NCI-H2107 treated with DMSO at 0.1 percent for 48 hours (cell line): ENCODE results near the gene GTPBP10.
"Not testable (repeated sequence)": the region's sequence is repeated elsewhere in the genome, so short reads cannot be mapped to it uniquely, and the experiment has no call there.

Source experiments
- DNase-seq: peaks from one replicate; lab custom pipeline; 2025; ENCODE audit not compliant: unreplicated experiment; lab: John Stamatoyannopoulos, UW

The GTPBP10 gene

DNA sequence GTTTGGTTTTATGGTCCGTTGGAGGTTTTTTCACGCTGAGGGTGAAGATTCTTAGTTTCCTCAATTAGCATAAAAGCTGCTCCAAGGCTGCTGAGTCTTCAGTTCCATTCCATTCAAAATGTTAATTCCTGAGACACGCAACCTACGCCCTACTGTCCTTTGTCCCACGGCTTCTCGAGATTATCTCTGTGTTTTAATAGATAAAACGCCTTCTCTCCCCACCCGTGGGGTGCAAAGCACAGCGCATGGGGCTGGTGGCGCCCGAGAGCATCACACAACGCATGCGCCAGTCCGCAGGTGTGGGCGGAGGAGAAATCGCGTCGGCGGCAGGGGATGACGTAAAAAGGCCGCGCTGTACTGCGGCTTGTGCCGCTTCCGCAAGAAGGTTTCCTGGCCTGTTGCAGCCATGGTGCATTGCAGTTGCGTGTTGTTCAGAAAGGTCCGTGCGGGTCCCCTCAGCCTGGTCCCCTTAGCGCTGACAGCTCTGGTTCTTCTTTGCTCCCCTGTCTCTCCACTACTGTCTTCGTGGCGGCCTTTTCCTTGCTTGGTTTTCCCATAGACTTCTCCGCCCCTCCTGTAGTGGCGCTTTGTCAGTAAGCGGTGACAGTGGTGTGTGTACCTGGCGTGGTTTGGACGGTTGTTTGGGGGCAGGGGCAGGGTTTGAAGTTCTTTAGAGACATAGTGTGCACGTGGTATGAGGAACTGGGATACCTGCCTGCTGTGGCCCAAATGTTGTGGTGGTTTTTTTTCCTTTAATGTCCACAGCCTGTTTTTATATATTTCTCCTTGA is at the start of gene GTPBP10:
Gene GTPBP10, plus strand, starts transcription at position 381 of the 790 bp plus-strand sequence. Its CDS starts 26 bp downstream, at position 407.
- peak; percentile 94 for DNase-seq

- peak; percentile 11 for DNase-seq
These were observed 48.1 kb upstream of the GTPBP10 start for GRCh38 chr7:90298145-90299038.

GRCh38 chr7:90303241-90303640 is 43.3 kb upstream of the GTPBP10 start:
- no peak for DNase-seq

DNA sequence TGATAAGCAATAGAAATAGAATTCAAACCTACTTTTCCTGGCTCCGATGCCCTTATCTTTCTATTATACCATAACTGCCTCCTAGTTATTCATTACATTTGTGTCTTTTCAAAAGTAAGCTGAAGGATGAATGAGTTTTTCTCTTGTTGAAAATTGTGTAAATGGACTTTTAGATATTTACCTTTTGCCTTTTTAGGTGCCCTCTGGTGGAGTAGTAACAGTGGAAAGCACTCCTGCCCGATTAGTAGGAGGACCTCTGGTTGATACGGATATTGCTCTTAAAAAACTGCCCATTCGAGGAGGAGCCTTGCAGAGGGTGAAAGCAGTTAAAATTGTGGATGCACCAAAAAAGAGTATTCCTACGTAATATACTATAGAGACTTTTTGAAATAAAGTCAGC is 36.6 kb upstream of the GTPBP10 start:
- DNase-seq: no peak

DNA sequence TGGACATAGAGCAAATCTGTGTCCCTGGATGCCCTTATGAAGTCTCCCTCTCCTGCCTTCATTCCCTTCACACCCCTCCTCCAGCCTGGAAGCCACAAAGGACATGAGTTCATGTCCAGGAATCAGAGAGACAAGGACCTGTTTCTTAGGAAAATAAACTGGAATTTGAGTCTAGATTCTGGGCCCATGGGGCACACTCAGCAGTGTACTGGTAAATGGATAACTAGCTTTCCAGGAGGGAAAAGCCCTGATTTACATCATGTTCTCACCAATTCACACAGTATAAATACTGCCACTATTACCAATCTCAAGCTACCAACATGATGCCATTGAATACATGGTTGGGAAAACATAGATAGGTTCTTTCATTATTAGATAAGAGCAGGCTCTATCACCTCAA is 35.3 kb upstream of the GTPBP10 start:
- DNase-seq: no peak

- no peak for DNase-seq
These were observed 33.8 kb upstream of the GTPBP10 start for GRCh38 chr7:90312745-90313144.

DNA sequence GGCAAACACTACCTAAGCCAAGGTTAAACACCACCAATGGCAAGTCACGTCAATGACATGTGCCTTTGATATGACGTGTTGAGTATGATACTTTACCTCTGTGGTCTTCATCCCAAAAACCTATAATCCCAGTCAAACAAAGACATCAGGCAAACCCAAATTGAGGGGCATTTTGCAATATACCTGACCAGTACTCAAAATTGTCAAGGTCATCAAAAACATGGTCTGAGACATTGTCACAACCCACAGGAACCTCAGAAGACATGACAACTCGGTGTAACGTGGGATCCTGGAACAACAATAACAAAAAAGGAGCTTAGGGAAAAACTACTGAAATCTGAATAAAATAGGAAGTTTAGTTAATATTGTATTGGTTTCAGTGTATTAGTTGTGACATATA is 32.6 kb upstream of the GTPBP10 start:
- DNase-seq: no peak

- DNase-seq: no peak
These were observed 26.5 kb upstream of the GTPBP10 start for GRCh38 chr7:90320014-90320413.

- DNase-seq: no peak
These were observed 26.1 kb upstream of the GTPBP10 start for GRCh38 chr7:90320418-90320800.

DNA sequence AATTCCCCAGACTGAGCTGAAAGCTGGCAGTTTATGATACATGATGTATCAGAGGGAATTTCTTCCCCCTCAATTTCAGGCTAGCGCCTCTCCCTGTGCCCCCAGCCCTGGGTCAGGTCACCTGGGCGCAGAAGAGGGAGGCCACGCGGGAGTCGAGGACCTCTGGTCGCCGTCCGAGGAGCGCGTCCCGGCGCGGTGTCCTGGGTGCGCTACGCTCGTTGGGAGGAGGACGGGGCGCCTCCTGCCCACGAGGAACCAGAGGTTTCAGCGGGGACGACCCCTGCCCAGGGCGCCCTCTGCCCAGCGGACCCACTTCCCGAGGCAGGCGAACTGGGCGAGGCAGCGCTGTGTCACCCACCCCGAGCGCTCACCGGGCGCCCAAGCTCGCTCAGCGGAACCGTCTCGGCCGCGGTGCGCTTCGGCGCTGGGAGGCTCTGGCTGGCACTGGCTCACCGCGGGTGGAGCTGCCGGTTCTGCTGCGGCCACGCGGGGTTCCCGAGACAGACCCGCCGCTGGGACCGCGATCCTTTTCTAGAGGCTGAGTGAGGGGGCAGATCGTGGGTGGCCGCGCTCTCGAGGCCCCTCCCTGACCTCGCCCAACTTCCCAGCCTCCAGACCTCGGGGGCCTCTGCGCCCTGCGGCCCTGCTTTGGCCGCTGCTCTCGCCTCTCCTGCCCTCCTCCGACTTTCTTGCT is 25.6 kb upstream of the GTPBP10 start, which contains the start of gene FAM237B:
Gene FAM237B, minus strand, starts transcription at position 504 of the 694 bp plus-strand sequence. CDS start 1,556 bp downstream, outside the sequence.
- DNase-seq: no peak

DNA sequence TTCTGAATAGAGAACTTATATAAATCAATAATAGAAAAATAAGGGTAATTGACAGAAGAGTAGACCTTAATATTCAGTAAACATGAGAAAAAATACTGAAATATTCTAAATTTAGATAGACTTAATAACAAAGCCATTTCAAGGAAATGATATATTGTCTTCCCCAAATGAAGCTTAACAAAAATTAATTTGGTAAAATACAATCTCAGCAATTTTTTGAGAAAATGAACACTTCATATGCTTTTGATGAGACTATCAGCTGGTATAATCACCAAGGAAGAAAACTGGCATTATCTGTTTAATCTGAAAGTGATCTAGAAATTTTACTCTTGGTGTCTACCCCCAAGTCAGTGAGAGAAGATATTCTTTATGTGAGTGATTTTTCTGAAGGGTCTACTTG is 23.7 kb upstream of the GTPBP10 start:
- no peak for DNase-seq

DNA sequence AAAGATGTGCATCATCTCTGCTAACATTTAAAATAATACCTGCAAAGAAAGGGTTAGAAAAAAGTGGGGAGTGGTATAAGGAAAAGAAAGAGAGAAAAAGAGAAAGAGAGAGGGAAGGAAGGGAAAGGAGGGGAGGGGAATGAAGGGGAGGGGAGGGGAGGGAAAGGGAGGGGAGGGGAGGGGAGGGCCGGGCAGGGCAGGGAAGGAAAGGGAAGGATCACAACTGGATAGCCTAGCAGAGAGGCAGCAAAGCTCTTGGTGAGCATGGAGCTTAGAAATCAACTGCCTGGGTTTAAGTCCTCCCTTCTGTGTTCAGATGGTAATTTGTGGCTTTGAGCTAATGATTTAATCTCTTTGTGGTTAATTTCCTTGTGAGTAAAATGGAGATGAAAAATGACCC is 20.0 kb upstream of the GTPBP10 start:
- DNase-seq: no peak

DNA sequence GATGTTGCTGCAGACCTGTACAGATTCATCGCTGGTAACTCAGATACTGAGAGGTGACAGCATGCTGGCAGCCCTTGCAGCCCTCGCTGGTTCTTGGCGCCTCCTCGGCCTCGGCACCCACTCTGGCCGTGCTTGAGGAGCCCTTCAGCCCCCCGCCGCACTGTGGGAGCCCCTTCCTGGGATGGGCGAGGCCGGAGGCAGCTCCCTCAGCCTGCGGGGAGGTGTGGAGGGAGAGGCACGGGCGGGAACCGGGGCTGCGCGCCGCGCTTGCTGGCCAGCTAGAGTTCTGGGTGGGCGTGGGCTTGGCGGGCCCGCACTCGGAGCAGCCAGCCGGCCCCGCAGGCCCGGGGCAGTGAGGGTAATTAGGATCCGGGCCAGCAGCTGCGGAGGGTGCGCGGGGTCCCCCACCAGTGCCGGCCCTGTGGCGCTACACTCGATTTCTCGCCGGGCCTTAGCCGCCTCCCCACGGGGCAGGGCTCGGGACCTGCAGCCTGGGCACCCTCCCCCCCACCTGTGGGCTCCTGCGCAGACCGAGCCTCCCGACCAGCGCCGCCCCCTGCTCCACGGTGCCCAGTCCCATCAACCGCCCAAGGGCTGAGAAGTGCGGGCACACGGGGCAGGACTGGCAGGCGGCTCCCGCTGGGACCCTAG is 12.2 kb upstream of the GTPBP10 start:
- DNase-seq: no peak

- DNase-seq: not testable (repeated sequence)
These were observed 11.6 kb upstream of the GTPBP10 start for GRCh38 chr7:90334926-90335325.

DNA sequence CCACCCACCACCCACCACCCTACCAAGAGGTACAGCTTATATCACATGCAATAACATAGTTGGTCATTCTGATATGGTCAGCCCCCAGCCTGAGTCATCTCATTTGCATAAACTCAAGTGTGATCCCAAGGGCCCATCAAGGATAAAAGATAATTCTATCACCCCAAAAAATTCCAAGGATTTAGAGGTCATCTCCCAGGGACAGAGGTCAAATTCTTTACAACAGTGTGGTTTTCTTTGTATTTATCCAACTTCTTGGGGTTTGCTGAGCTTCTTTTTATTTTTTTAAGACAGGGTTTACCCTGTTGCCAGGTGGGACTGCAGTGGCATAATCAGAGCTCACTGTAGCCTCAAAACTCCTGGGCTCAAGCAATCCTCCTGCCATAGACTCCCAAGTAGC is 9.4 kb upstream of the GTPBP10 start:
- DNase-seq: no peak

GRCh38 chr7:90345016-90345415 is 1.5 kb upstream of the GTPBP10 start:
- no peak for DNase-seq

DNA sequence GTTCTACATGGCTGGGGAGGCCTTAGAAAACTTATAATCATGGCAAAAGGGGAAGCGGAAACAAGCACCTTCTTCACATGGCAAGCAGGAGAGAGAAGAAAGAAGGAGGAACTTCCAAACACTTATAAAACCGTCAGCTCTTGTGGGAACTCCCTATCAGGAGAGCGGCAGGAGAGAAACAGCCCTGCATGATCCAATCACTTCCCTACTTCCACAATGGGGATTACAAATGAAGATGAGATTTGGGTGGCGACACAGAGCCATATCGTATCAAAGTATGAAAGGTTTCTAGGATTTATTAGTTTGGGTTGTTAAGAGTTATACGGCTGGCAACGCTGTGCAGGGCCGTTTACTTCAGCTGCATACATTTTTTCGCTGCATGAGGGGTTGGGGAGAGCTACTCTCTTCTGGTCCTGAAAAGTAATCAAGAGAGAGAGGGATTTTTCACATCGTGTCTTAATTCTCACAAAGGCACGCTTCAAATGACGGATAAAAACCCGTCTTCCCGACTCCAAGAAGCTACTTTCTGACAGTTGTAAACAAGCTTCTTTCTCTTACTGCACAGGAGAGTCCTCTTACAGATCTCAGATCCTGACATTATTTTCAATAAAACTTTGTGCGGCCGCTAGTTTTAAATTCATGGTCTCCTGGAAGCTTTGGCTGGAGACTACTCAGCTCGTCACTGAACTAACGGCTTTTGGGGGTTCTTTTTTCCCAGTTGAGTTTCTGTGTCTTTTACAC is 751 bp upstream of the GTPBP10 start:
- DNase-seq: peak; percentile 55

DNA sequence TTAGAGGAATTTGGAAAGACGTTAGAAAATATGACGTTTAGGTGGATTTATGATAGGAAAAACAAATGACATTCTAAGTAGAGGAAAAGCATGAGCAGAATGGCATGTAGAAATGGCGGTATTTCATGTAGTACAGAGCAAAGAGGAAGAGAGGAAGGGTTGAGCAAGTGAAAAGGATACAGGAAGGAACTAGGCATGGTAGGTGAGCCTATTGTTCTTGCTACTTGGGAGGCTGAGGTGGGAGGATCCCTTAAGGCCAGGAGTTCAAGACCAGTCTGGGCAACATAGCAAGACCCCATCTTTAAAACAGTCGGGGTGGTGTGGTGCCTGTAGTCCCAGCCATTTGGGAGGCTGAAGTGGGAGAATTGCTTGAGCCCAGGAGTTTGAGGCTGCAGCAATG is 1.2 kb downstream of the GTPBP10 start:
- DNase-seq: no peak

- DNase-seq: no peak
These were observed 2.8 kb downstream of the GTPBP10 start for GRCh38 chr7:90349305-90349704.

GRCh38 chr7:90350032-90350431 is 3.5 kb downstream of the GTPBP10 start:
- DNase-seq: not testable (repeated sequence)
